HG02840 (cell line): Measurements from ENCODE around the gene PPP1R1A.

Experiments
- ATAC-seq: cut with Tn5 transposase; IDR thresholded peaks from one replicate; pipeline ENCODE4 v1.9.1; 2021; ENCODE audit warnings: mild to moderate bottlenecking, moderate library complexity, moderate number of reproducible peaks; ENCODE audit not compliant: unreplicated experiment, low FRiP score

PPP1R1A gene, protein sequence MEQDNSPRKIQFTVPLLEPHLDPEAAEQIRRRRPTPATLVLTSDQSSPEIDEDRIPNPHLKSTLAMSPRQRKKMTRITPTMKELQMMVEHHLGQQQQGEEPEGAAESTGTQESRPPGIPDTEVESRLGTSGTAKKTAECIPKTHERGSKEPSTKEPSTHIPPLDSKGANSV

DNA sequence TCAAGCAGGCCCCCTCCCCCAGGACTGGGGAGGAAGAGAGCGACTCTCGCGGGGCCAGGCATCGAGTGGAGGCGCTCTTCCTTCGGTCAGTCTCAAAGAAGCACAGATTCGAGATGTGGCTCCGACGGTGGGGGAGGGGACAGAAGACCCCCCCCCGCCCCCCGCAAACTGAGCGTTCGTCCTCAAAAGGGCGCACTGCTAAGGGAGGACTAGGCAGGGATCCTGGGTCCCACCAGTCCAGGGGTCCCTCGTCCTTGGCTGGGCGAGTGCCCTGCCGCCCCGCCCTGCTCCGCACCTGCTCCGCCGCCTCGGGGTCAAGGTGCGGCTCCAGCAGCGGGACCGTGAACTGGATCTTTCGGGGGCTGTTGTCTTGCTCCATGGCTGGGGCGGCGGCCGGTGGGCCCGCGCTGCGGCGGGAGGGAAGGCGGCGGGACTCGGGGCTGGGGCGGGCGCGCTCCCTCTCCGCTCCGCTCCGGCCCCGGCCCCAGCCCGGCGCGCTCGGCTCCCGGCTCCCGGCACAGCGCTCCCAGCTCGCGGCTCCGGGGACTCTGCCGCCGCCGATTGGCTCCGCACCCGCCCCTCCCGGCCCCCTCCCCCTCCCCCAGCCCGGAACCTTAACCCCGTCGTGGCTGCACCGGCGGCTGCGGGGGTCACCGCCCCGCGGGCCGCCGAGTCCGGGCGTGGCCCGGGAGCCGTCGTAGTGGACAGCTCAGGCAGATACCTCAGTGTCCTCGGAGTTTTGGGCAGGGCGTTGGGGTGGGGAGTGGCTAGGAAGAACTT lies at the start of gene PPP1R1A:
Gene PPP1R1A, minus strand, starts transcription at position 550 of the 780 bp plus-strand sequence. Its CDS starts 171 bp downstream, at position 379.
- no peak for ATAC-seq

DNA sequence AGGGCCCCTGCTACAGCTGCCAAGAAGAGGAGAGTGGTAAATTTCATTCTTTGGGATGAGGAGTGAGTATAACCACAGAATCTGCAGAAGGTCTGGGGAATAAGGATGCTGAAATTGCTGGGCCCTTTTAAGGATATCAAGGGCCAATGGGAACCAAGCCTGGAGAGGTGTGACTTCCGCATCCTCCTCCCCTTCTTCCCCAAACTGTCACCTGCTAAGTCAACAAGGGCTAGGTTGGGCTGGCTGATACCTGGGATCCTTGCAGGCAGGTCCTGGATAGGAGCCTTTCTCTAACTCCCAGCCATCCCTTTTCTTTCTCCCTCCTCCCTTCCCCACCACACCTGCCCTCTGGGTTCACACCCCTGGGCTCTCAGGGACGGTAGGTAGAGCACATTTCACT lies 46.3 kb upstream of the PPP1R1A start, which contains the start of gene LACRT:
Gene LACRT, minus strand, starts transcription at position 101 of the 400 bp plus-strand sequence. Its CDS starts 54 bp downstream, at position 47.
- no peak for ATAC-seq

DNA sequence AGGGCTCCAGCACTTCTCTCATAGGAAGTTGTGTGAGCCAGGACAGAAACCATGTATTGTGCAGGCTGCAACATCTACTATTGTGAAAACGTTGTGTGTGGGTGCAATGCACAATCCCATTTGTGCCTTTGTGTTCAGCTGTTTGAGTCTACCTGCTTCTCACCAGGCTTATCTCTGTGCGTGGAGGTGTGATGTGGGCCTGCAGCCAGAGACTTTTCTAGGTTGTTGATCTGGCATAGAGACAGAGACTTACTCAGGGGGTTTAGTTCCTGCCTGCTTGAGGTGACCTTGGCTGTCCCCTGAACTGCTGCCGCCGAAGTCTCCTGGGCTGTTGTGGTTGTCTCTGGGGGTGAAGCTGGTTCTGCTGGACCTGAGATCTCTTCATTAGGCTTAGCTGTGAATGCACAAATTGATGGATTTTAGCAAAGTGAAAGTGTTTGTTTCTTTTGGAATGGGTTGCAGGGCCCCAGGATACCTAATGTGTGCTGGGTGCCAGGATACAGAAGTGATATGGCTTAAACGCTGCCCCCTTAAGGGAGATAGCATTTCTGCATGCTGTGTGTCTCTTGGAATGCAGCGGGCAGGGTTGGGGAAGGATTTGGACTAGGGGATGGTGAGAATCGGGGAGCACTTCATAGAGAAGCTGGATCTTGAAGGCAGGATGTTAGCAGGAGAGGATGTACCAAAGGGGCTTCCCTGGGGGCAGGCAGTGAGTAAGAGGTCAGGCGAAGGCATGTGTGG lies 43.7 kb upstream of the PPP1R1A start:
- ATAC-seq: no peak

DNA sequence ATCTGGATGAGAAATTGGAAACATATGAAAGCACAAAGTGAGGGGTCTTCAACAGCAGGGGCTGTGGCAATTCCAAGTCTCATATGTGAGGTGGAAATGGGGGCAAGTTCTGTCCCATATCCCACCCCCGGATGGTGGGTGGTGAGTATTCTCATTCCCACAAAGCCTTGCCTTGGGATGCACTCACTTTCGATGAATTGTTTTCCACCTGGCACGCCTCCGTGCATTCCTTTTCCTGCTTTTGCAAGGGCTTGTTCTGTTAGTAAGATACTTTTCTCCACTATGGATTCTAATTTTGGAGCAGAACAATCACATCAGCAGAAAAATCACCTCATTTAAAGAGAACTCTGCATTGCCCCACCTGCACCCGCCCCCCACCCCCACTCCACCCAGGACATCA lies 43.1 kb upstream of the PPP1R1A start:
- no peak for ATAC-seq

DNA sequence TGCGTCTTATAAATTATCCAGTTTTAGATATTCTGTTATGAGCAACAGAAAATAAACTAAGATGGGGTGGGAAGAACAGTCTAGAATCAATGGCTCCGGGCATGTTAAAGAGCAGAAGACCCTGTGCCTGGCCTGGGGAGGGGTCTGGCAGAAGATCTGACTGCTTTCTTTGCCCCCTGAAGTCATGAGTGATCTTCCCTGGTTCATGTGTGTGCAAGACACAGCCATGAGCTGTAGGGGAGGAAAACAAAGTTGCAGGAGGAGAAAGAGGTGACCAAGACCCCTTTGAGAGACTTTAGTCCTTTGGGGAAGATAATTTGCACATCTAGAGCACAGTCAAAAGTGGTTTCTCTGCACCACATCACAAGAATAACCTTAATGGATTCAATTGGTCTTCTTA lies 41.5 kb upstream of the PPP1R1A start:
- no peak for ATAC-seq

DNA sequence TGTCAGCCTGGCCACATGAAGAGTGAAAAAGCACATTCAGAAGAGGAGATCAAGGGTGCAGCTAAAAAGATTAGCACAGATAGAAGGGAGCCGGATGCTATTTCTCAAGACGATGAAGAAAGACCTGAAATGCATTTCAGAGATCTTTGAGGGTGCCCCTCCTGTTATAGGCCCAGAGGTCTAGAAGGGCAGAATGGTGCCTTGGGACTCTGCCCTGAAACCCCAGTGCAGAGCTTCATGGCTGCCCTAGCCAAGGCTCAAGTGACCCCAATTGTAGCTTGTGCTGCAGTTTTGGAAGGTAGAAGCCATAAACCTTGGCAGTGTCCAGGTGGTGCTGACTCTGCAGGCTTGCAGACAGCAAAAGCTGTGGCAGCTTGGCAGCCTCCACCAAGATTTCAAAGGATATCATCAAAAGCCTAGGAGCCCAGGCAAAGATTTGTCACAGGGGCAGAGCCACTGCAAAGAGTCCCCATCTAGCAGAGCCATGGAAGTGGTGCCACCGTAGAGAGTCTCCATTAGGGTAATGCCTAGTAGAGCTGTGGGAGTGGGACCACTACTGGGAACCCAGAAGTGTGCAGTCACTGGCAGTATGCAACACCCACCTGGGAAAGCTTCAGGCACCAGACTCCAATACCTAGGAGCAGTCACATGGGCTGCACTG lies 39.9 kb upstream of the PPP1R1A start:
- ATAC-seq: no peak

DNA sequence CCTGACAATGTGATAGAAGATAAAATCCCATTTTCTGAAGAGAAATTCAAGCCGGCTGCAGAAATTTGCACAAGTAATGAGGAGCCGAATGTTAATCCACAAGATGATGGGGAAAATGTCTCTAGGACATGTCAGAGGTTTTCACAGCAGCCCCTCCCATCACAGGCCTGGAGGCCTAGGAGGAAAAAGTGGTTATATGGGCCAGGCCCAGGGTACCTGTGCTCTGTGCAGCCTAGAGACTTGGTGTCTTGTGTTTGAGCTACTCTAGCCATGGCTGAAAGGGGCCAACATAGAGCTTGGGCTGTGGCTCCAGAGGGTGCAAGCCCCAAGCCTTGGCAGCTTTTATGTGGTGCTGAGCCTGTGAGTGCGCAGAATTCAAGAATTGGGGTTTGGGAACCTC lies 38.8 kb upstream of the PPP1R1A start:
- ATAC-seq: no peak

DNA sequence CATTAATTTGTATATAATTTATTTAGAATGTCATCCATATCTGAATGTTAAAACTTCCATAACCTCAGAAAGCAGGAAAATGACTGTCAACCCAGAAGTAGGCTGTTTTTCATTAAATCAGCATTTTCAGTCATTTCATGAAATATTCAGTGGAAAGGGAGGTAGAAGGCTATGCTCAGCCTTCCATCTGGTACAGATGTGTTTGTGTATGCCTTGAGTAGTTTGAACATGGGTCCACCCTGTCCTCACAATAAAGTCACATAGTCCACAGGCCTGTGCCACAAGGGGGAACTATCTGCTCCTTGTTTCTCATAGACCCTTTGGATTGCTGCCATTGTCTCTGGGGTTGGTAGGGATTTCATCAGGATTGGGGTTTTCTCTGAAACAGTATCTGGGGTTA lies 37.1 kb upstream of the PPP1R1A start:
- ATAC-seq: no peak

DNA sequence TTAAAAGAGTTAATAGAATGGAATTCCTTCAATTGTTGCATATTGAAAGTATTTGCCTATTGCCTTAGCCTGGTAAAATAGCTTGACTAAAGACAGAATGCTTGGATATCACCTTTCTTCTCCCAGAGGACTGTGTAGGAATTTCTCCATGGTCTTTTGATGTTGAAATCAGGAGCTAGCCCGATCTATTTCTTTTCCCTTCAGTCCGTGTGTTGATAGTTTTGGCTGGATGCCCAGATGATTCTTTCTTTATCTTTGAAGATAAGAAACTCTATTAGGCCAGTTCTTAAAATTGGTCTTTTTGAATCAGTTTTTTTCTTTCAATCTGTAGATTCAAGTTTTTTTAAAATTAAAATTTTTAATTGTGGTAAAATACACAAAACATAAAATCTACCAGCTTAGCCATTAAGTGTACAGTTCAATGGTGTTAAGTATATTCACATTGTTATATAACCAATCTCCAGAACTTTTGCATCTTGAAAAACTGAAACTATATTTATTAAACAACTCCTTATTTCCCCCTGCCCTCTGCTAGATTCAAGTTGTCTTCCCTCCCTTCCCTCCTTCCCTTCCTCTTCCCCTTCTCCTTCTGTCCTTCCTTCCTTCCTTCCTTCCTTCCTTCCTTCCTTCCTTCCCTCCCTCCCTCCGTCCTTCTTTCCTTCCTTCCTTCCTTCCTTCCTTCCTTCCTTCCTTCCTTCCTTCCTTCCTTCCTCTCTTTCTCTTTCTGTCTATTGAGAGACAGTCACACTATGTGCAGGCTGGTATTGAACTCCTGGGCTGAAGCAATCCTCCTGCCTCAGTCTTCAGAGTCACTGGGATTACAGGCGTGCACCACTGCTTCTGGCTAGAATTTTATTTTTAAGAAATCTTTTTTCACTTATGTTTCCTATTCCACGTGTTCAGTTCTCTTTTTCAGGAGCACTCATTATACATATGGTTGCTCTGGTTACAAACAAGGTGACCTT lies 36.1 kb upstream of the PPP1R1A start:
- ATAC-seq: no peak

DNA sequence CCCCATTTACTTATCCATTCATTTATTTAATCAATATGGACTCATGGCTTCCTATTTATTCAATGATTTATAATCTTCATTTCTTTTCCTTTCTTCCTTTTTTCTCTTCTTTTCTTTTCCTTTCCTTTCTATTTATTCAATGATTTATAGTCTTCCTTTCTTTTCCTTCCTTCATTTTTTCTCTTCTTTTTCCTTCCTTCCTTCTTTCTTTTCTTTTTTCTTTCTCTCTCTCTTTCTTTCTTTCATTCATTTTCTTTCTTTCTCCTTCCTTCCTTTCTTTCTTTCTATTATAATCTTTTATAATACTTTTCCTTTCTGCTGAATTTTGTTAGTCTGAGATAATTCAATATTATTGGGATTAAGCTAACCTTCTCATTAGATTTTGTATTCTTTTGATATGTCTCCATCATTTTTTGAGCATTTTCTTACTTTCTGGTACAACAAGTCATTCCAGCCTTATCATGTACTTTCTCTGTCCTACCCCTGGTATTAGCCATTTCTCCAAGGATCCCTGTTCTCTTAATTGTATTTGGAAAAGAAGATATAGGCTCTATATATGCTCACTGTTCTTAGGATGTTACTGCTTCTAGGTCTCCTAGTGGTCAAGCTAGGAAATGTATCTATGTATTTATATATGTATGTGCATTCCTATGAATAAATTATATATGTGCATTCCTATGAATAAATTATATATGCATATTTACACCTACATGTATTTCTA lies 34.2 kb upstream of the PPP1R1A start:
- ATAC-seq: no peak

DNA sequence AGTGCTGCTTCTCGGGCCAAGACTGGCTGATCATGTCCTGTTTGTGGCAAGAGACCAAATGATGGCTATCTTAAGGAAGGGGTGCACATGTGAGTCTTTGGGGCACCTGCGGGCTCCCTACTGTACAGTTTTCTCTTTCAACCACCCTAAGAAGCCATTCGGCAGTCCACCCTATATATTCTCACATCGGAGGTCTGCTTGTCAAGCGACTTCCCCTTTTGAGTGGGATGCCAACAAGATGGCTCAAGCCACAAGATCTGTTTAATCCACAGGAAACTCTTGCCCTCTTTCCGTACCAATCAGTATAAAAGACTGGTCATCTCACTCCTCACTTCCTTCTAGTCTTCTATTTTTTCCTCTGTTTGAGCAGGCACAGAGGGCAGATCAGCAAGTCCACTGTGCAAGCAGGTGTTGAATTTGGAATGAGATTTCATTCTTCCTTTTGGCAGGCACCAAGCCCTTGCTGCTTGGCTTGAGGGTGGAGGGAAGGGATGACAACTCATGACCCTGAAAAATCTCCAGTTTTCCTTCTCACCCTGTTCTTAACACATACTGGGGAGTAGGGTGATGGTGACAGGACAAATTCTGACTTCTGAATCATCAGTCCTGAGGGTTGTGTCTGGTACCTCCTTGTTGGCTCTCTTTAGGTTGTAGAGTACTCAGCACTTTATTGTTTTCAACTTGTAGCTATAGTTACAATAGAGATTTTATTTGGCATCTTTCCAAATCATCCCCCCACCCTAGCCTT lies 28.6 kb upstream of the PPP1R1A start:
- no peak for ATAC-seq

DNA sequence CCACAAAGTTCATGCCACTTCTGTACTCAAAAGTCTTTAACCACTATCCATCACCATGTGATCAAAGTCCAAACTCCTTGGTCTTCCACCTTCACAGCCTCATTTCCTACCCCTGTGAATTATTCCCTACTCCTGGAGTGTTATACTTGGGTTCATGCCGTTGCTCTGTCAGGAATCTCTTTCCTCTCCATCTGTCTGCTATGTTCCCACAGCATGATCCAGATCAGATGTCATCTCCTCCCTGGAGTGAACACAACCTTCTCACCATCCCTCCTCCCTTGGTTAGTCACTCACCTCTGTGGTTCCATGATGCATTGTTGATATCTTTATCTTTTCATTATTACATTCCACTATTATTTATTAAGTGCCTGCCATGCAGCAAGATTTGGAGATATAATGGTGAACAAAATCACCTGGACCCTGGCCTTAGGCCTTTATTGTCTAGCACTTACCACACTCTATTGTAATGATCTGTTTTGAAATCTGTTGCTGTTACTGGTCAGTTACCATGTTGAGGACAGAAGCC lies 23.8 kb upstream of the PPP1R1A start:
- no peak for ATAC-seq

DNA sequence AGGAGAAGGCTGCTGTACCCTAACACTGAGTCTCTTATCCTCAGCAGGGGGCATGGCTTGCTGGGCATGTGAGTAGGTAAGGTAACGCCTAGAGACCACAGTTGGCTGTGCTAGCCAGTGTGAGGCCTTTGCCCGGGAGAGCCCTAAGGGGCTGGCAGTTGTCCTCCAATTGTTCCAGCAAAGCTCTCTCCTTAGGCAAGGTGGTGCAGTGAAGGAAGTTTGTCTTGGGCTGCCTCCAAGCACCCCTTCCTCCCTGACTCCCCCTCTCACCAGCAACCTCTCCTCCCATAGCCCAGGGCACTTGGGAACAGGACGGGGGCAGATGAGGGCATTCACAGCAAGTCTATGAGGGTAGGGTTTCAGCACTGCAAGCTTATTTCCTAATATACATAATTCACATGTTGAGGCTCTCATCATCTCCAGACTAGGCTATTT lies 23.3 kb upstream of the PPP1R1A start:
- ATAC-seq: no peak

DNA sequence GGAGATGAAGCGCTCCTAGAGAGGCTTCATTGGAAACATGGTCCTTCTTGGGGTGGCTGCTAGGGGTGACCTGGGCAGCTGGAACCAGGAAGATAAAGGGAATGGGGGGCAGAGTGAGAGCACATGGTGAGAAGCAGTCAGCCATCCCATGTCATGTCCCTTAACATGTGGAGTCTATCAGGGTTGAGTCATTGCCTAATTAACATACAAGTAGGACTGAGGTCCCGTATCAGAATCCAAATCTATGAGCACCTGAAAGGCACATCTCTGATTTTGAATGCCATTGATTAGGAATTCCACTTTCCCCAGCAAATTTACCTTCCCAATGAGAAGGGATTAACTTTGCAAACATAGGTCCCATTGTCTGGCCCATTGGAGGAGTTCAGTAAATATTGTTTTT lies 20.3 kb upstream of the PPP1R1A start:
- ATAC-seq: no peak

DNA sequence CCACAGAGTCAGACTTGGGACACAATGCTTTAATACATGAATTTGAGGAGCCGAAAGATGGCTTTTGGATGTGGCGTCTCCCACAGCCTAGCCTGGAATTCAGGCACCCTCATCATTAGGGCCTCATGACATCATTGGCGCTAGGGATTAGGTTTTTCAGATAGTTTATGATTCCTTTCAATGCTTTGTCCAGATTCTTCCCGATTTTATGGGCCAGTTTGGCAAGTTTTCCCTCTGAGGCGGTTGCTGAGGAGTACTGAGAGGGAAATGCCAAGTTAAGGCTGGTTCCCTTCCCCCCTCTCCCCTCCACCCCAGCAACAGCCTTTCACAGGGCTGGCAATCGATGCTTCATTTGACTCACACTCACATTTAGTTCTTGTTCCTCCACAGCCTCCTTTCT lies 19.7 kb upstream of the PPP1R1A start:
- ATAC-seq: no peak

DNA sequence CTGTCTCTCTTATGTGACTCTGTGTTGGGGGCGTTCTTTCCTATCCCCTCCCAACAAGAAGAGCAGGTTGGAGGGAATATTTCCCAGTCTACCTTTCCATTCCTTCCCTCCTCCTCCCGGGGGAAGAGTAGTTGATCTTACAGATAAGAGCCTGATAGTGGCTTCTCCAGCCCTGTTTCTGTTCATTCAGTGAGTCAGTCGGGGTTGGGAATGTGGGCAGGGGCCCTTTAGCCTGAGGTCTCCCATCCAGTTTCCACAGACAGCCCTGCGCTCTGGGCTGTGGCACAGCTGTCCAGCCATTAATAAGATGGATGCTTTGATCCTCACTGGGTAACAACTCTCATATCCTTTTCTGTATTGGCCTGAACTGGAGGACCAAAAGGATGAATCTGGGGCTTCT lies 18.1 kb upstream of the PPP1R1A start:
- ATAC-seq: no peak

DNA sequence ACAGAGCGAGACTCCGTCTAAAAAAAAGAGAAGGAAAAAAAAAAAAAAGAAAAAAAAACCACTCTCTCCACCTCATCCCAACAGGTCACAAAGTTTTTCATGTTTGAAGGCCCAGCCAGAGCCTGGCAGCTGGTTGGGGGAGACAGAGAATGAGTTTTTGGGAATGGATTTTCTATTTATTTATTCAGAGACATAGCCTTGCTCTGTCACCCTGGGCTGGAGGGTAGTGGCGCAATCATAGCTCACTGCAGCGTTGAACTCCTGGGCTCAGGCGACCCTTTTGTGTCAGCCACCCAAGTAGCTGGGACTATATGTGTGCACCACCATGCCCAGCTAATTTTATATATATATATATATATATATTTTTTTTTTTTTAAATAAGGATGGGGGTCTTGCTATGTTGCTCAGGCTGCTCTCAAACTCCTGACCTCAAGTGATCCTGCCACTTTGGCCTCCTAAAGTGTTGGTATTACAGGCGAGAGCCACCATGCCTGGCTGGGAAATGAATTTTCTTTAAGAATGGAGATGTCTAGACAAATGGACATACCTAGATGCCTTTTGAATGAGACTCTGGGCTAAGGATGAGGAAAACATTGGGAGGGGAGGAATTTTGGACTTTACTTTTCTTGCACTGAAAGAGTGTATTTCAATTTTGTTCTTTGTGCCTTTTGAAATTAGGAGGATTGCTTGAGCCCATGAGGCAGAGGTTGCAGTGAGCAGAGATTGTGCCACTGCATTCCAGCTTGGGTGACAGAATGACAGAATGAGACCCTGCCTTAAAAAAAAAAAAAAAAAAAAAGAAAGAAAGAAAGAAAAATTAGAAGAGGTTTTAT lies 16.9 kb upstream of the PPP1R1A start:
- no peak for ATAC-seq
